NCI-H1417 treated with DMSO at 0.1 percent for 48 hours (cell line): ENCODE data around the gene VWA7.
"Not testable (repeated sequence)": the region's sequence is repeated elsewhere in the genome, so short reads cannot be mapped to it uniquely, and the experiment has no call there.

Experiments used
- DNase-seq: peaks from one replicate; lab custom pipeline; 2025; lab: John Stamatoyannopoulos, UW

The VWA7 gene

DNA sequence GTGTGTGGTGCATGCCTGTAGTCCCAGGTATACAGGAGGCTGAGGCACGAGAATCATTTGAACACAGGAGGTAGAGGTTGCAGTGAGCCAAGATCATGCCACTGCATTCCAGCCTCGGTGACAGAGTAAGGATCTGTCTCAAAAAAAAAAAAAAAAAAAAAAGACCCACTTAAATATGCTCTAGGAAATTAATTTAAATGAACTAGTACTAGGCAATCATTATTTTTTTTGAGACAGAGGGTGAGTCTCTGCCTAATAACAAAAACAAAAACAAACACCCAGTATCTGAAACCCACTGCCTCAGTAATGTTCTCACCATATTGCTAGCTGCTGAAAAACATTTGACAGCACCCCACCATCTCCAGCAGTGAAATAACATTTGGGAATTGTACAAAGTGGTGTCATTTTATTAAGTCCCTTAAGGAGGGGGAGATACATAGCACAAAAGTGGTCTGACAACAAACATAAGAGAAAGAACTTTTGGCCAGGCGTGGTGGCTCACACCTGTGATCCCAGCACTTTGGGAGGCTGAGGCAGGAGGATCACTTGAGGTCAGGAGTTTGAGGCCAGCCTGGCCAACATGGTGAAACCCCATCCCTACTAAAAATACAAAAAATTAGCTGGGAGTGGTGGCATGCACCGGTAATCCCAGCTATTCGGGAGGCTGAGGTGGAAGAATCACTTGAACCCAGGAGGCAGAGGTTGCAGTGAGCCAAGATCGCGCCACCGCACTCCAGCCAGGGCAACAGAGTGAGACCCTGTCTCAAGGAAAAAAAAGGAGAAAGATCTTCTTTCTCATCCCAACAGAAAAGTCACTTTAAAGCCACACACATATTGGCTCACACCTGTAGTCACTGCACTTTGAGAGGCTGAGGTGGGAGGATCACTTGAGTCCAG lies 24.2 kb upstream of the VWA7 start:
- not testable (repeated sequence) for DNase-seq

- no peak for DNase-seq
Observed at GRCh38 chr6:31799781-31800180, 22.7 kb upstream of the VWA7 start.

GRCh38 chr6:31797588-31797987 lies 20.5 kb upstream of the VWA7 start:
- no peak for DNase-seq

- no peak for DNase-seq
Observed at GRCh38 chr6:31796993-31797385, 19.9 kb upstream of the VWA7 start.

DNA sequence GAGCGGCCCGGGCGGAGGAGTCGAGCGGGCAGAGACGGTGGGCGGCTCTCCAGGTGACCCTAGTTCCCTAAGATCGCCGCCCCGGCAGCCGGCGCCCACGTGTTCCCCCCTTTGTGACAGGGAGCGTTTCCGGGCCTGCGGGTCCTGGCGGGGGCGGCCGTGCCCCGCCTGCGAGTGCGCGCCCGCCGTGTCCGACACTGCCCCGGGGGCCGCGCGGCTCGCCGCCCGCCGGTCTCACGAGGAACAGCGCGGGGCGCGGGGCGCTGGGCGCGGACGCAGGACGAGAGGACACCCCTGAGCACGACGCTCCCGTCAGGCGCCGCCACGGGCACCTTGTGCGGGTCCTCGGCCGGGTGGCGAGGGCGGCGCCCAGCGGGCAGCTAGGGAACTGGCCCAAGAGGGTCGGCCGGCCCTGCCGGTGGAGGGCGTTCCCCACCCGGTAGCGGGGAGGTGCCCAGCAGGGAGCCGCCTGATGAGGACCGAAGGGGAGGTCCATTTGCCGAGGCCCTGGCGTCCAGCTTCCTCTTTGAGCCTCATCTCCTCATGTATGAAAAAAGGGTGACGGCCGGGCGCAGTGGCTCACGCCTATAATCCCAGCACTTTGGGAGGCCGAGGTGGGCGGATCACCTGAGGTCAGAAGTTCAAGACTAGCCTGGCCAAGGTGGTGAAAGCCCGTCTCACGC lies 18.6 kb upstream of the VWA7 start, which contains the start of gene VARS1:
Gene VARS1, minus strand, starts transcription at position 137 of the 683 bp plus-strand sequence. CDS start 535 bp downstream, outside the sequence.
- DNase-seq: peak; percentile 66

GRCh38 chr6:31794866-31795615 lies 17.9 kb upstream of the VWA7 start:
- DNase-seq: no peak

- no peak for DNase-seq
Observed at GRCh38 chr6:31794294-31794865, 17.3 kb upstream of the VWA7 start.

DNA sequence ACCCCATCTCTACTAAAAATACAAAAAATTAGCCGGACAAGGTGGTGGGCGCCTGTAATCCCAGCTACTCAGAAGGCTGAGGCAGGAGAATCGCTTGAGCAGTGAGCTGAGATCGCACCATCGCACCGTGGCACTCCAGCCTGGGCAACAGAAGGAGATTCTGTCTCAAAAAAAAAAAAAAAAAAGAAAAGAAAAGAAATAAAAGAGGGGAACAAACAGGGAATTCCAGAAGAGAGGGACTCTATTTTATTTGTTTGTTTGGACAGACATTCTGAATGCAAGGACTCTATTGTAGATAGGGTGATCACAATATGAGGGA lies 16.8 kb upstream of the VWA7 start:
- DNase-seq: not testable (repeated sequence)

DNA sequence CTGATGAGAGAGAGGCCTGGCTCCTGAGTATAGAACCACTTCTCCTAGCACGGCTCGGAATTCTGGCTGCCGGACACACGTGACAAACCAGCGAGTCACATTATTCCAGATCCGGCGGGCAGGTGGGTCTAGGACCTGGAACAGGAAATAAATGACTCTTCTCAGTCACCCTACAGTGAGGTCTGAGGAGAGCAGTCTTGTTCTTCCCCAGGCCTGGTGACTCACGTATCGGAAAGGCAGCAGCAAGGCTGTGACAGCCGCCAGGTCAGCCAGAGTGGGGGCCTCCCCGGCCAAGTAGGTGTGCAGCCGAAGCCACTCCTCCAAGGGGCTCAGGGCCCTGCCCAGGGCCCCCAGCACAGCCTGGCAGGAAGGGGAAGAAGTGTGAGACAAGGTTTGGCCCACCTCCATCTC lies 15.6 kb upstream of the VWA7 start:
- DNase-seq: no peak

GRCh38 chr6:31792090-31792374 lies 14.9 kb upstream of the VWA7 start:
- no peak for DNase-seq

- no peak for DNase-seq
Observed at GRCh38 chr6:31791324-31792089, 14.4 kb upstream of the VWA7 start.

DNA sequence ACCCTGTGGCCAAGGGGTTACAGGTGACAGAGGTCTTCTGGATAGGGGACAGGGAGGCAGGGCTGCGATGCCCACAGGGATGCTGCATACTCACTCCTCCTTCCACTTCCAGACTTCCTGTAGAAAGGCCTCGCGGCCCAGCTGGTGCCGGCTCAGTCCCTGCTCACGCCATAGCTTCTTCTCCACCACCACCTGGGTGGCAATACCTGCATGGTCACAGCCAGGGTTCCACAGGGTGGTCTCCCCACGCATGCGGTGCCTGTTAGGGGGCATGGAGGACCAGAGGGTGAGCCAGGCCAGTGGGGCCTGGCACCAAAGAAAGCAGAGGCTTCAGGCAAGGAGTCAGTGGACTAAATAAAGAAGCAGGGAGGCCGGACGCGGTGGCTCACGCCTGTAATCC lies 8.3 kb upstream of the VWA7 start:
- no peak for DNase-seq

DNA sequence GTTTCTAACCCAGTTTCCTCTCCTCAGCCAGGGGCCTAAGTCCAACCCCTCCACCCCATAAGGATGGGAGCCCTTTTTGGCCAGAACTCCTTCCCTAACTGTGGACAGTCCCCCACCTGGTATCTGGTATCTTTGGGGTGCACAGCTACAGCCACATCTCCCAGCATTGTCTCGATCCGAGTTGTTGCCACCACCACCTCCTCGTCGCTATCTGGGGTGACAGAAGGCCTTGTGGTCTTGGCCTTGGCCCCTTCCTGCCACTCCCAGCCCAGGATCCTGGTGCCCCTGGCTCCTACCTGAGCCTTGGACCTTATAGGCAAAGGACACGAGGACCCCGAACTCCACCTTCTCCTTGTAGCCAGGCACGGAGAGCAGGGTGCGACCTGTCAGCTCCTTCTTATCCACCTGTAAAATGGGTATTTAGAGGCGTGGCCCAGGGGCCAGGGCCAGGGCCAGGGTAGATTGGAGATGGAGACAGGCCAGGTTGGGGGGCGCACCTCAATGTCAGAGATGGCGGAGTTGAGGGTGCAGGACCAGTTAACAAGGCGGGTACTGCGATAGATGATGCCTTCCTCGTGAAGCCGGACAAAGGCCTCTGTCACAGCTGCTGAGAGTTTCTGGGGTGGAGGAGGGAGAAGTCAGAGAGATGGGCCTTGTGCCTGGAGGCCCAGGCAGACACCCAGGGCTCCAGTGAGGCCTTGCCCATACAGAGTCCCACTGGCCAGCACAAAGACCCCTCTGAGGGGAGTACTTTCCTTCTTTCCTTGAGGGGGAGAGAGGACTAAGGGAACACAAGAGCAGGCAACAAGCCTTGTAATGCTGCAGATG lies 7.2 kb upstream of the VWA7 start:
- no peak for DNase-seq

- no peak for DNase-seq
Observed at GRCh38 chr6:31782126-31782855, 5.2 kb upstream of the VWA7 start.

GRCh38 chr6:31781244-31782125 lies 4.4 kb upstream of the VWA7 start:
- no peak for DNase-seq

- DNase-seq: no peak
Observed at GRCh38 chr6:31780507-31781243, 3.5 kb upstream of the VWA7 start.

GRCh38 chr6:31779908-31780307 lies 2.8 kb upstream of the VWA7 start:
- DNase-seq: no peak
